GM21529 (cell line): Measurements from ENCODE around the gene CHRM2.

Experiments
- ATAC-seq: cut with Tn5 transposase; IDR thresholded peaks from one replicate; pipeline ENCODE4 v1.9.1; 2021; ENCODE audit not compliant: unreplicated experiment

CHRM2 gene

DNA sequence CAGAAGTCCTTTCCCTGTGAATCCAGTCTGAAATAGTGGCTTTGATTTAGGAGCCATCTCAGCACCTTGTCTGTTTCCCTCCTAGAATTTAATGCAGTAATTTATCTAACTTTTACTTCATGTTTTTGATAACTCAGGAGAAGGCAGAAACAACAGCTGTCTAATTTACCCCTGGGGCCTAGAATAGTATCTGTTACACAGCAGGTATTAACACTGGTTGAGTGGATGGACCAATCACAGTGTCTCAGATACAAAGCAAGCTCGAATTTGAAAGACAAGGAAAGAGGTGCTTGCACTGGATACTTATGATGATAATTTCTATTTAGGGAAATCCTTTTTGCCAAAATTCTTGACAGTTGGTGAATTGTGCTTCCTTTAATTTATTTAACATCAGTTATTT is 23.4 kb downstream of the CHRM2 start:
- ATAC-seq: no peak

DNA sequence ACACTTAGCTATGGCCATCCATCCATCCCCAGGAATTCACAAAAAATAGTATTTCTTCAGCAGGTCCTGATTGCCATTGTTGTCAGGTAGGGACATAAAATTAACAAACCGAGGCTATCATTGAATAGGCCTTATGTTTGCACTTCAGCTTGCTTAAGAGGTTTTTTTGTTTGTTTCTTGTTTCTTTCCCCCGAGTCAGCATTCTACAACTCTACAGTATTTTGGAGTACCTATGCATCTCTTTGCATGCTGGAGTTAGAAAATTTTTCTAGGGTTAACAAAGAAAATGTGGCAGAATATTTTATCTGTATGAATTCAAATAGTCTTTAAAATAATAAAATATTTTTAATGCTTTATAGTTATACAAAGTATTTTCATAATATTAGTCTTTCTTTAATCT is 26.3 kb downstream of the CHRM2 start:
- ATAC-seq: no peak

DNA sequence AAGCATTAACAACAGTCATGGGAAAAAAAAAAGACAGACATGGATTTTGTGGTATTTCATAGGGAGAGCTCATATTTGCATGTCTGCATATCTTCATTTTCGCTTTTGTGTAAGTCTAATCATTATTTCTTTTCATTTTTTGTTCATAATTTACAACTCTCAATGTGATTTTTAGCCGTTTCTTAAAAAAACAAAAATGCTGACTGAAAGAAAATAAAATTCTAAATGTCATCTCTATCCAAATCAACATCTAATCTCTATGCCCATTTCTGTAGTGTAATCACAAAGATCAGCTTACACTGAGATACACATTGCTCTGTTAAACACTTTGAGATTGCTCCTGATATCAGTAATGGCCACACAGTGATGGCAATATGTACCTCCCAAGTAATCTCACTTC is 29.2 kb downstream of the CHRM2 start:
- no peak for ATAC-seq

DNA sequence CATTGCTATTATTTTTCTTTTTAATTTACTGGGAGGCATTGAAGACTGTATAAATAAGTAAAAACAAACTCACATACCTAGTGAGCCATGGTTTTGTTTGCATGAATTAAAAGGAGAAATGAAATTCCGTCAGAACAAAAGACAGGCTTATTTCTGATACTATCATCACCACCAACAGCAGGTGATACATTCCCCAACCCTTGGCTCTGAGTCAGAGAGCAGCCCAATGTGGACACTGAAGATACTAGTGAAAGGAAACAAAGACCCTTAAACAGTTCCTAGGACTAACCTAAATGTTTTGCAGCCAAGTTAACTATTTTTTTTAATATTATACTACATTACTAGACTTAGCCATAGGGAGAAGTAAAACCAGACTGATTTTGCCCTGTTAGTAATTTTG is 31.6 kb downstream of the CHRM2 start:
- ATAC-seq: no peak

DNA sequence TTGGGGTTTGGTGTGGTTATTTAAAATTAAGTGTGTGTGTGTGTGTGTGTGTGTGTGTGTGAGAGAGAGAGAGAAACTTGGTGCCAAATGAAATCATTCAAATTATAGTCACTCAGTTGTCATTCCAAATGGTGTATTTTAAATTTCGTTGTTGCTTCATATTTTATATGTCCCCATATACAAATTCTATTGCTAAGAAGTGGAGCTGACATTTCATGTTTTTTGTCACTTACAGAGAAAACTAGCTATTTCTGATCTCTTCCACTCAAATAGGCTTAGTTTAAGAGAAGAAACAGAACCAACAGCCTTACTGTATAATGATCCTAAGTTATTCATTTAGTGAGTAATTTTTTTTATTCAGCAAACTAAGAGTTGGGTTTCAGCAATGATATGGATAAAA is 42.3 kb downstream of the CHRM2 start:
- ATAC-seq: no peak

DNA sequence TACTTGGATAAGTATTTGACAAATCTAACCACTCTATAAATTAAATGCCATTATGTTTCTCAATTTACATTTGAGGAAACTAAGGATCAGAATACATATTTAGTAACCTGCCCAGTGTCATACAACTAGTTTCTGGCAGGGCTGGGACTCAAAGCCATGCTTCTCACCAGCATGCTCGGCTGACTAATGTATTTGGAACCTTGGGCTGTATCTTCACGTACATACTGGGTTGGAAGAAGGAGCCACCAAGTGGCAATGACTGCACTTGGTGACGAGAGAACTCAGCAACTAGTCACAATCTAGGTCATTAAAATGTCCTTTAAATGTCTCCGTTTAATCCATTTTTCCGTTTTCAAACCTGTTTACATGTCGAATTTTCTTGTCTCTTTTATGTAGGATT is 42.9 kb downstream of the CHRM2 start:
- ATAC-seq: no peak

DNA sequence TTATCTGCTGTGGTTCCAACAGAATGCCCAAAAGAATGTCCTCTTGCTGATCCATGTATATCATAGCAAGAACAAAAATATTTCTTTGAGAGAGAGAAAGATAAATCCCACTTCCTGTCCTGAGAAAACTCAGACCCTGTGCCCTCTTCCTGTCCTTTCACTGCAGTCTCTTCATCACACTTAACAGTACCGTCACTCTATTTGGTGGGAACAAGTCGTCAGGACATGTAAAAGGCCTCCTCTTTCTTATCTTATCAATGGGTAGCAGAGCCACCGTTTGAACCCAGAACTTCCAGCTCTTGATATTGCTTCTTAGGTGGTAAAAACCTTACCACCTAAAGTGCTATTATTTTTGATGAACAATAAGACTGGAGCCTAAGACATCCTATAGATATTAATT is 43.9 kb downstream of the CHRM2 start:
- ATAC-seq: no peak

DNA sequence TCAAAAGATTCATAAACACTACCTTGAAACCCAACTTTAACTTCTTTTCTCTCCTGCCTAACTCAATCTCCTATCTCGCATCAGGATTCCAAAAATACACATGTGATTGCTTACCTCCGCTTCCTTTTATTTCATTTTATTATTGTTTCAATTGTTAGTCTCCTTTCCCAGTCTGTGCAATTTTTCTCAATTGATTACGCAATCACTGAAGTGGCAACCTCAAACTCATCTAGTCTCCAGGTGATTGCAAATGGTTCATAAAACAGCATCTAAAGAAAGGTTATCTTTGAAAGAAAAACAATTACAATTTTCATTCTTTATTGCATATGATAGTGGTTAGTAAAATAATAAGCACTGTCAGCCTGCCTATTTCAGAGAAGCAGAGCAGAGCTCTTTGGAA is 45.6 kb downstream of the CHRM2 start:
- no peak for ATAC-seq

DNA sequence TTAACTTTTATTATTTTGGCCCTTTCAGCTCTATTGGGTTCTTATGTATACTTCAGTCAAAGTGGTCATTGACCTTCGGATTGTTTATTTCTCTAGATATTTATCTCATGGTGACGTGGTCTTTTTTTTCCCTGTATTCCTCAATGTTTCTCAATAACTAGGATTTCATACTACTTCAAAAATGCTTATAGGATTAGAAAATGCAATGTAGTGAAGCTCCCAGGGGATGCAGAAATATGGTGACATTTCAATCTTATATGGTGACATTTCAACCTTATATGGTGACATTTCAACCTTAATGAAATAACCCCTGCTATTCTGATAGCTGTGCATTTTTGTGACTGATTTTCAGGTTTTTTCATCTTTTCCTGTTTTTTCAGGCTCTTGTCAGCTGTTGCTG is 51.4 kb downstream of the CHRM2 start:
- no peak for ATAC-seq

DNA sequence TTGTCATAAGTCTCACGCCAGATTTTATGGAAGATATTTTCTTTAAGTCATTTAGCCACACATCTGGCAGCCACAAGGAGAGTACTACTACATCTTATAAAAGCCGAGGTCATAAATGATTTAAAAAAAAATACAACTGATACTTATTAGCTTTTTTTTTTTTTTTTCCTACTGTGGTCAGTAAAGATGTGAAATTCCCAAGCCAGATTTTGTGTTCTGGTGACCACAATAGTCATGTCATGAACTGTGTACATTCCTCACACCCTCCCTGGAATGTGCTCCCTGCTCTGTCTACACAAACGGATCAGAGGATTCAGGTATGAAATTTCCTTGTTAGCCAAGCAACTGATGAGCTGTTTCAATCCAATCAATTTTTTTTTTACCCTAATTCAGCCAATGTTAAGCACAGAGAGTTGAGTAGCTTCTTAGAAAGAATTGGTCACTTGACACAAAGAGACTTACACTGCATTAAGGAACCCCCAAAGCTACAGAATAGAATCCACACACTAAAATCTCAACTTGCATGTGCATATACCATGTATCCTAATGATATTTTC is 54.7 kb downstream of the CHRM2 start:
- ATAC-seq: no peak

DNA sequence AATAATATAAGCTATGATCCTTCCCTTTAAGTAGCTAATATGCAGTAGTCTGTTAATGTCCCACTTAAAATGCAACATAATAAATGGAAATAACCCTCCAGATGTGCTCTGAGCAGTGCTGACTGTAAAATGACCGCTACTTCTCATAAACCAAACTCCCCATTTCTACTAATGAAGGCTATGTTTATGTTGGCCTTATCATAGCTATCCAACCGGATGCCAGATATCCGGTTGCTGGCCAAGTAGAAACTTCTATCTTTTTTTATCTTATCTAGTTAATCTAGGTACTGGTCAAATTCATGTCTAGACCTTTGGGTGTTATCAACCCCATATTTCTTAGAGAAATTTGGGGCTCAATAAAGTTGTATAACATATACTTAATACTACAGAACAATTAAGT is 56.6 kb downstream of the CHRM2 start:
- no peak for ATAC-seq

DNA sequence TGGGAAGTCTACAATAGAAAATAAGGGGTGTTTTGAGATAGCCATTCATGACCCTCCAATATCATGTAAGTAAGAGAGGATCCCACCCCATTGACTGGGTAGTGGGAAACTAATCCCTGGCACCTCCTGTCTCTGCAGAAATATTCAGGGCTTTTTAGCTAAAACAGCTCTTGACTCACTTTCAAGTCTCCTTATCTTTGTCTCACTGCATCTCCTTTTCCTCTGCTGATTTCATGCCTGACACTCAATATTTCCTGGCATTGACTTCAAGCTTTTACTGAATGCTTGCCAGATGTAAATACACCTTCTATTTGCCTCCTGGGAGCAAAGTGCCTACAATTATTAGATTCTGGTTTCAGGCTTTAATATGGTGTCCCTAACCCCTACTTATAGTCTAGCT is 57.1 kb downstream of the CHRM2 start:
- no peak for ATAC-seq

DNA sequence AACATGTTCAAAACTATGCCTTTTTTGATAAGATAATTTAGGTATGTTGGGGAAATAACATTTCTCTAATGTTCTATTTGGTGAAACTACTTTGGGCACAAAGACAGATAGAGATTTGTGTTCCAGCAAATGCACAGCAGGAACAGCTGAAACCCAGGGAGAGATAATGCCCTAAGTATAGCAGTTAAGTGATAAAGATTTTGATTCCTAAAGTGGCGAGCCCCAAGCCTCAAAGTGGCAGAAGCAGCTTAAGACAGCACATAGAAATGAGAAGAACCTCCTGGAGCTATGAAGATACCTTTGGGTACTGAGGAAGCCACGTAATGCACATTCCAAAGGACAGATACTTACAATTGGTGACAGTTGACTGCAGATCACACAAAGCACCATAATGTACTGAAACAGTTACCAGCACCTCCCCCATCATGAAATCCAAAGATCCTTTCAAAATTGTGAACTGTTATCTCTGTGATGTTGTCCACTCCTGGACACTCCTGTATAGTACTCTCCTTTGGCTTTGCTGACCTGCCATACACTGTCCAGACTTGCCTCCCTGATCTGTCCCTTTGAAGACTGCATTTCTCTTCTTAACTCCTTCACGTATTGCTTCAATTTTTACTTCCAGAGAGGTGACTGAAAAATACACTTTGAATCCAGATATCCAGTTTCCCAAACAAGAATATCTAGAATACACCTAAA is 62.9 kb downstream of the CHRM2 start:
- ATAC-seq: no peak

DNA sequence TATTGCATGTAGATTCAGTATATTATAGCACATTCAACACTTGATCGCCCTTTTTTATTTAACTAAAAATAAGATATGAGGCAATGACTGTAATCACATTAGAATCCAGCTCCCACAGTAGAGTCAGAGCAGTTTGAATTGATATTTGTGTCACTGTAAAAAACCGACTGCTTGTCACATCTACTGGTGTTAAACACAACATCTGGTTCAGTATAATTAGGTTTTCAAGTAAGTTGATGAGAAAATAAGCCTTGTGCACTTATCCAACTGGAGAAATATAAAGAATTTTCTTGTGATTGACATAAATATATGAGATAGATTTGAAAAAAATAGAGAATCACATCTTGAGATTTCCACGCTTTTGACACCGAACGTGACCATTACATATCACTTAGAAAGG is 69.0 kb downstream of the CHRM2 start:
- no peak for ATAC-seq

DNA sequence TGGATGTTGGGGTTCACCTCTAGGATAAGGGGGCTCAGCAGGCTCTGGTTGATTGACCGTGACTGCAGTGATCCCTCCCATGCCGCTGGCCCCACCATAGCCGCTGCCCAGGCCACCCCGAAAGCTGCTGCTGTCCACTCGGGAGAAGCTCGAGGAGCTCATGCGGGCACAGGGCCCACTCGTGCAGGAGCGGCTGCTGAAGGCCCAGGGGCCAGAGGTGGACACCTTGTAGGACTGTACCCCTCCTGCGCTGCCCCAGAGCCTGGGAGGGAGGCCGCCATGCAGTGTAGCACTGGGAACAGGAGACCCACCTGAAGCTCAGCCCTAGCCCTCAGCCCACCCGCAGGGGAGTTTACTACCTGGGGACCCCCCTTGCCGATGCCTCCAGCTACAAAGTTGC is 70.0 kb downstream of the CHRM2 start:
- no peak for ATAC-seq

DNA sequence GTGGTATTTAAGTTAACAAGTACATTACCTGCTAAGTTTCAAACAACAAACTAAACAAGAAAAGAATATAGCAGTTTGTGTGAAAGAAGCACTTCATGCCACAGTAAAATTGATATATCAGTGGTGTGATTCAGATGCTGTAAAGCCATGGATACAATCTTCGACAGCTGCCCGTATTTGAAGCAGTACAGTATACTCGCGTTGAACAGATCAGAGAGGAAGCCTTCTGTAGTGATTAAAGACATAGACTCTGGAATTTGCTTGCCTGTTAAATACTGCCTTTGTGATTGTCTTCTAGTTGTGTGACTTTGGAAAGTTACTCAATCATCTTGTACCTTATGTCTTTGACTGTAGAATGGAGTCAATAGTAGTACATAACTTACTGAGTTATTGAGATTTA is 71.7 kb downstream of the CHRM2 start:
- no peak for ATAC-seq

DNA sequence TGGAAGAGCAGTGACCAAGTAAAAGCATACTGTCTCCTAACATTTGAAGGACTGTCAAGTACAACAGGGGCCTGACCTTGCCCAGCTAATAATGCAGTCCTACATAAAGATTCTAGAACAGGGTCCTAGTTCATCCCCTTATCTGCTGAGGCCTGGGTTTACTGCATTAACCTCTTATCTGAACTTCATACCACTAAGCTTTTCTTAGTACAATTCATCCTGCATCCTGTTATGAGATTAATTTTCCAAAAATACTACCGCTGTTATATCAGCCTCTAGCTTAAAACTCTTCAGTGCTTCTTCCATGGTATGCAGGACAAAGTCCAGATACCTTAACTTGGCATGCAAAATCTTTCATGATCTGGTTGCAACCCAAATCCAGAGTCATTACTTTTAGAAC is 72.5 kb downstream of the CHRM2 start:
- no peak for ATAC-seq

DNA sequence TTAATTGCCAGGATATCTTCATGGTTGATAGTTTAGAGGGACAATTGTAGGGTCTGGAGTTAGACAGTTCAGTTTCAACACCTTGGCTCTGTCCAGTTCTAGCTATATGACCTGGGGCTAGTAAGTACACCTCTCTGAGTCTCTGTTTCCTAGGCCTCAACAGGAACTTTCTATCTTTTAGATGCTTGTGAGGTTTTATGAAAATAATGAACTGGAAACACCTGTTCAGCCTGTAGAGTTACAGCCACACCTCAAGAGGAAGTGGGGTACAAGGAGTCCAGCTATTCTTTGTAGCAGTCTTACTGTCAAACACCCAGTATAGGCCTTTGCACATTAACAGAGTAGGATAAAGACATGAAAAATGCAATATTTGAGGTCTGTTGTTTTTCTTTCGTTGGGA is 73.4 kb downstream of the CHRM2 start:
- ATAC-seq: no peak

DNA sequence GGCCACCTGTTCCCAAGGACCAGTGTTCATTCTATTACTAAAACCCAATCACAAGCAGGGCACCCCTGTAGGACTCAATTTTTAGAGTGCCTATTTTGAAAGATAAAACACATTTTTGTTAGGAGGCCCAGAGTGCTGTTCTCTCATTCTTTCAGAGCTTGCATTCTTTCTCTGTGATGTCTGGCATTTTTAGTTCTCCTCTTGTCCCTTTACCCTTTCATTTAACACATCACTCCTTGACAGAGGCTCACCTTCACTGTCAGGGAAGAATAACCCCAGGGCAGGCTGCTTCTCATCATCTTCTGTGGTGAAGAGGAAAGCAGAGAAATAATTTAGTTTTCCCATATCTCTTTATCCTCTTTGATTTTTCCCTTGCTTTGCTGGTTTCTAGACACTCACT is 73.9 kb downstream of the CHRM2 start:
- no peak for ATAC-seq

DNA sequence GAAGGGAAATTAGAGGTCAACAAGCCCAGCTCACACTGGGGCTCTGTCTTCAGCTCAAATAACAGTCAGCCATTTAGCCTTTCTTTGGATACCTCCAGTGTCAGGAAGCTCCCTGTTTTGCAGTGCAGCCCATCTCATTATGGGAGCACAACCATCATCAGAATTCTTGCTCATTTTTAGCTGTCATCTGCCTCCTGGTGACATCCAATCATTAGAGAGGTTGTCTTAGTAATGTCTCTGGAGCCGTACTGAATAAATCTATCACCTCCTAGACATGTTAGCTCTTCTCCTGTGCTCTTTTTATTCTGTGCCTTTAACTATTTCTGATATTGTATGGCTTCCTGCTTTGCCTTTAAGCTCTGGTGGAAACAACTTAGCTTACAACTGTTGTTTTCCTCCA is 74.5 kb downstream of the CHRM2 start:
- no peak for ATAC-seq

DNA sequence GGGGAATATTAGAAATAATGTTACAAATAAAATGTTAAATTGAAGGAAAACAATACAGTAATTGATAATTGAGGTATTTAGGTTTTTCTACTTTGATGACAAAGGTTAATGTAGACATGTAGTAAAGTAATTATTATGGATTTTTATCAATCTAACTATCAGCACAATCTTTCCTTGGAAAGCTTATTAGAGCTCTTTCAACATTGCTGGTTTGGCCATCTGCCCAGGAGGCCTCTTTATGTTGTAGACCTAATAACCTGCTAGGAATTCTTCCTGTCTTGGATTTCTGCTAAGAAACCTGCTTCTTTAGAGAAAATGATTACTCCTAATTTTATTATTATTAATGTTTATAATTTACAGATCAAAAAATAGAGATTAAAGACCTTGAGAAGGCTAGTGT is 78.9 kb downstream of the CHRM2 start:
- ATAC-seq: no peak

DNA sequence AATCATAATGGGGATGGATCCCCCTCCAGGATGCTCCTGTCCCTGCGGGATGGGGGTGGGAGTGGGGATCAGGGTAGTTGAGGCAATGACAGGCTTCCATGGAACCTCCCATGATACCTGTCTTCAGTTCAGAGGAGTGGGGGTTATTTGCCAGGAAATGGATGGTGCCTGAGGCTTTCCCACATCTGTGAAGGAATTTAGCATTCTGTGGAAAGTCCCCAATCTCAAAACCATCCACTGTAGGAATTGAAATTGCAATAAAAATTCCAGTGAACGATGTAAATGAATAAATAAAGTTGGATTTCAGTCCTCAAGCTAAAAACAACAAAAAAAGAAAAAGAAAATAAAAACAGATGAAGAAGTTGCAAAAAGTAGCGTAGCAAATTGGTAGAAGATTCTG is 81.9 kb downstream of the CHRM2 start:
- no peak for ATAC-seq

DNA sequence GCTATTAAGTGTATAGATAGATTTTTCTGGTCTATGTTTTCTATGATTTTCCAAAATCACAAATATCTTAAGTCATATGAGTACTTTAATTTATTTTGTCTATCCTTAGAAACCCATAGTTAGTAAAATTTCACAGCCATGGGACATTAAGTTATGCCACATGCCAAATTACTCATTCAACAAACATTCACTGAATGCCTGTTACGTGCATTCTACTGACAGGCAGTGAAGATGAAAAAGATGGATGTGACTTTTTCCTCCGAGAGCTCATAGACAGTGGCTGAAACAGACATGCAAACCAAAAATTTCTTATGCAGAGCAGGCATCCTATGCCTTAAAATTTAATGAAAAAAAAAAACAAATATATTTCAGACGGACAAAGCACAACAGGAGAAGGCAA is 84.9 kb downstream of the CHRM2 start:
- no peak for ATAC-seq
